HG03432 (cell line): ENCODE results near the gene ICAM1.

Source experiments
- ATAC-seq: cut with Tn5 transposase; IDR thresholded peaks from one replicate; pipeline ENCODE4 v1.9.1; 2021; ENCODE audit warnings: mild to moderate bottlenecking, moderate library complexity; ENCODE audit not compliant: unreplicated experiment

The ICAM1 gene

GRCh38 chr19:10320602-10321416, 49.9 kb downstream of the ICAM1 start:
- ATAC-seq: no peak

GRCh38 chr19:10321417-10321797, 50.5 kb downstream of the ICAM1 start:
- no peak for ATAC-seq

- no peak for ATAC-seq
Observed at GRCh38 chr19:10321874-10322835, 51.2 kb downstream of the ICAM1 start.

- ATAC-seq: no peak
Observed at GRCh38 chr19:10325732-10326131, 54.8 kb downstream of the ICAM1 start.

GRCh38 chr19:10327793-10328192, 56.9 kb downstream of the ICAM1 start:
- no peak for ATAC-seq

- no peak for ATAC-seq
Observed at GRCh38 chr19:10328558-10329429, 57.9 kb downstream of the ICAM1 start.

GRCh38 chr19:10329555-10329954, 58.6 kb downstream of the ICAM1 start:
- no peak for ATAC-seq

- ATAC-seq: no peak
Observed at GRCh38 chr19:10332158-10332964, 61.4 kb downstream of the ICAM1 start.

- ATAC-seq: peak; percentile 80
Observed at GRCh38 chr19:10332965-10333757, 62.2 kb downstream of the ICAM1 start, which contains the start of gene RAVER1. TSS of gene RAVER1 (minus strand) at chr19:10333529. CDS start at chr19:10333507, 22 bp downstream.

GRCh38 chr19:10333758-10334587, 63.1 kb downstream of the ICAM1 start:
- peak; percentile 5 for ATAC-seq

- ATAC-seq: no peak
Observed at GRCh38 chr19:10334588-10335351, 63.9 kb downstream of the ICAM1 start.

GRCh38 chr19:10335352-10335985, 64.5 kb downstream of the ICAM1 start:
- no peak for ATAC-seq
